IMR-90 (cell line): ENCODE results near the gene WEE1. TPM values are rescaled to one million over a fixed set of nuclear protein-coding genes. Genes with fewer than 3 reads are reported as not detected.

Experiments used
- ATAC-seq: fragments of 200-7000 bp; cut with Tn5 transposase; 2 replicates; pipeline ENCODE4 v1.9.1; 2020; ENCODE audit warnings: low read depth, mild to moderate bottlenecking, moderate library complexity
- BruUV-seq: library from RNA; stranded (reverse); fragments of 400-500 nt; replicated peaks from 2 replicates; lab custom pipeline; 2021; lab: Mats Ljungman, UMichigan
- CTCF ChIA-PET: fragments of 300-600 bp; formaldehyde crosslinking; extraction: SDS; loops from one replicate; lab custom pipeline; 2021; ENCODE audit warnings: antibody characterized with exemption; lab: Yijun Ruan, JAX
- POLR2A ChIA-PET: fragments of 300-600 bp; sonication (Branson Sonifier 250); formaldehyde crosslinking; loops from one replicate; lab custom pipeline; 2022; ENCODE audit warnings: antibody characterized with exemption; ENCODE audit not compliant: unreplicated experiment; lab: Charles Lee
- DNase-seq: peaks from one replicate; pipeline ENCODE4 v3.0.0; 2013
- H2AFZ ChIP-seq: replicated peaks from 2 replicates; pipeline ENCODE3; 2013; ENCODE audit warnings: low read length, mild to moderate bottlenecking; ENCODE audit not compliant: poor library complexity
- H2AK5ac ChIP-seq: 2 replicates; pipeline ENCODE4 v1.6.1; 2013; ENCODE audit warnings: low read depth, low read length, inconsistent platforms
- H2AK9ac ChIP-seq: replicated peaks from 2 replicates; pipeline ENCODE3; 2013; ENCODE audit warnings: mild to moderate bottlenecking, low read depth, low read length, moderate library complexity; ENCODE audit not compliant: poor library complexity
- H2BK120ac ChIP-seq: 2 replicates; pipeline ENCODE4 v1.6.1; 2013; ENCODE audit warnings: low read depth, low read length, inconsistent platforms
- H2BK15ac ChIP-seq: 3 replicates; pipeline ENCODE4 v1.6.1; 2013; ENCODE audit warnings: low read depth, low read length, inconsistent platforms
- H2BK20ac ChIP-seq: 2 replicates; pipeline ENCODE4 v1.6.1; 2013; ENCODE audit warnings: low read depth, mild to moderate bottlenecking, inconsistent platforms, low read length, moderate library complexity
- H2BK5ac ChIP-seq: 2 replicates; pipeline ENCODE4 v1.6.1; 2013; ENCODE audit warnings: mild to moderate bottlenecking, low read depth, low read length, inconsistent platforms; ENCODE audit not compliant: poor library complexity, severe bottlenecking
- H3K14ac ChIP-seq: replicated peaks from 2 replicates; pipeline ENCODE4 v1.6.1; 2013; ENCODE audit warnings: low read depth, low read length, inconsistent platforms
- H3K18ac ChIP-seq: 2 replicates; pipeline ENCODE4 v1.6.1; 2013; ENCODE audit warnings: low read depth, low read length, control low read depth
- H3K23ac ChIP-seq: 2 replicates; pipeline ENCODE4 v1.6.1; 2013; ENCODE audit warnings: low read depth, low read length, inconsistent platforms
- H3K27ac ChIP-seq: 2 replicates; pipeline ENCODE4 v1.5.1; 2013; ENCODE audit warnings: mild to moderate bottlenecking, control low read depth, low read length; ENCODE audit not compliant: insufficient read depth
- H3K27me3 ChIP-seq: 2 replicates; pipeline ENCODE4 v1.6.1; 2013; ENCODE audit warnings: low read length; ENCODE audit not compliant: control insufficient read depth, insufficient read depth
- H3K36me3 ChIP-seq: 2 replicates; pipeline ENCODE4 v1.6.1; 2013; ENCODE audit warnings: low read length, mixed read lengths; ENCODE audit not compliant: control insufficient read depth, insufficient read depth
- H3K4ac ChIP-seq: 2 replicates; pipeline ENCODE4 v1.6.1; 2013; ENCODE audit warnings: low read depth, low read length, inconsistent platforms
- H3K4me1 ChIP-seq: 2 replicates; pipeline ENCODE4 v1.6.1; 2013; ENCODE audit warnings: low read length, mixed read lengths; ENCODE audit not compliant: control insufficient read depth, insufficient read depth
- H3K4me2 ChIP-seq: 2 replicates; pipeline ENCODE4 v1.6.1; 2013; ENCODE audit warnings: low read depth, mild to moderate bottlenecking, control low read depth, low read length, moderate library complexity
- H3K4me3 ChIP-seq: 2 replicates; pipeline ENCODE4 v1.5.1; 2013; ENCODE audit warnings: low read depth, mild to moderate bottlenecking, control low read depth, low read length, moderate library complexity; ENCODE audit not compliant: insufficient read depth
- H3K56ac ChIP-seq: 2 replicates; pipeline ENCODE4 v1.6.1; 2013; ENCODE audit warnings: low read length, inconsistent platforms; ENCODE audit not compliant: insufficient read depth; ENCODE audit errors: extremely low read depth
- H3K79me1 ChIP-seq, 2 experiments: 2 replicates each; pipeline ENCODE4 v1.6.1; 2013; ENCODE audit warnings: low read length in 2 of 2, inconsistent platforms in 1 of 2, low read depth in 1 of 2
- H3K9ac ChIP-seq: 2 replicates; pipeline ENCODE4 v1.6.1; 2013; ENCODE audit warnings: low read depth, low read length, control low read depth
- H3K9me1 ChIP-seq: 2 replicates; pipeline ENCODE4 v1.6.1; 2013; ENCODE audit warnings: low read length, inconsistent platforms; ENCODE audit not compliant: insufficient read depth
- H3K9me3 ChIP-seq: 2 replicates; pipeline ENCODE4 v1.6.1; 2013; ENCODE audit warnings: low read length; ENCODE audit not compliant: control insufficient read depth, insufficient read depth
- H4K20me1 ChIP-seq: 2 replicates; pipeline ENCODE4 v1.6.1; 2013; ENCODE audit warnings: low read length, inconsistent platforms; ENCODE audit not compliant: insufficient read depth
- H4K5ac ChIP-seq: 2 replicates; pipeline ENCODE4 v1.6.1; 2013; ENCODE audit warnings: mild to moderate bottlenecking, low read depth, low read length, control low read depth
- H4K8ac ChIP-seq, 2 experiments: 2 replicates each; pipeline ENCODE4 v1.6.1; 2013; ENCODE audit warnings: low read depth in 2 of 2, low read length in 2 of 2, control low read depth in 1 of 2, inconsistent platforms in 1 of 2
- H4K91ac ChIP-seq: 2 replicates; pipeline ENCODE4 v1.6.1; 2013; ENCODE audit warnings: low read depth, low read length, inconsistent platforms; ENCODE audit not compliant: insufficient read depth
- BHLHE40 ChIP-seq: fragments of 150-350 bp; IDR thresholded peaks from 2 replicates; pipeline ENCODE4 v1.6.1; 2016; ENCODE audit warnings: mild to moderate bottlenecking, low read depth, low read length
- CEBPB ChIP-seq: IDR thresholded peaks from 2 replicates; pipeline ENCODE4 v1.6.1; 2012; ENCODE audit warnings: low read depth, low read length, improper control_type of control experiment
- CHD1 ChIP-seq: IDR thresholded peaks from 2 replicates; pipeline ENCODE4 v1.6.1; 2012; ENCODE audit warnings: low read depth, low read length, improper control_type of control experiment
- CTCF ChIP-seq: conservative IDR thresholded peaks from 2 replicates; pipeline ENCODE4 v1.5.1; 2012; ENCODE audit warnings: mild to moderate bottlenecking, low read depth, low read length, improper control_type of control experiment
- ELK1 ChIP-seq: fragments of 150-350 bp; IDR thresholded peaks from 2 replicates; pipeline ENCODE4 v1.6.1; 2016; ENCODE audit warnings: low read depth, mild to moderate bottlenecking, low read length, moderate library complexity, borderline replicate concordance
- MAZ ChIP-seq: IDR thresholded peaks from 2 replicates; pipeline ENCODE4 v1.6.1; 2012; ENCODE audit warnings: low read depth, mild to moderate bottlenecking, low read length, improper control_type of control experiment, moderate library complexity, borderline replicate concordance
- NFE2L2 ChIP-seq: fragments of 150-350 bp; IDR thresholded peaks from 2 replicates; pipeline ENCODE4 v1.6.1; 2016; ENCODE audit warnings: low read depth, mild to moderate bottlenecking, low read length
- RCOR1 ChIP-seq: IDR thresholded peaks from 2 replicates; pipeline ENCODE4 v1.6.1; 2012; ENCODE audit warnings: mild to moderate bottlenecking, low read length, improper control_type of control experiment; ENCODE audit not compliant: insufficient replicate concordance
- SMC3 ChIP-seq: fragments of 150-350 bp; IDR thresholded peaks from 2 replicates; pipeline ENCODE4 v1.6.1; 2016; ENCODE audit warnings: low read depth, mild to moderate bottlenecking, antibody characterized with exemption, low read length, moderate library complexity
- WGBS, 2 experiments: methylation state at CpG; one replicate each; pipeline versions ENCODE4 v1.1.5 to v1.1.7; 2013; ENCODE audit warnings: missing lambda C conversion rate in 2 of 2; ENCODE audit not compliant: insufficient read length in 1 of 2; ENCODE audit errors: extremely low coverage in 2 of 2; 5-methylcytosine and 5-hydroxymethylcytosine counted together
- dilution Hi-C: fragments of 300-500 bp; cut with HindIII; formaldehyde crosslinking; loops from one replicate; pipeline ENCODE4 v1.14.3; 2018; ENCODE audit warnings: low sequenced_read_pairs; ENCODE audit not compliant: unreplicated experiment
- in situ Hi-C: fragments of 300-500 bp; cut with MboI; formaldehyde crosslinking; loops from 3 replicates; pipeline ENCODE4 v1.14.3; 2019; ENCODE audit warnings: low sequenced_read_pairs, inconsistent platforms, mixed read lengths
- intact Hi-C: fragments of 100-400 bp; cut with micrococcal nuclease; formaldehyde crosslinking; loops from 2 replicates; pipeline ENCODE4 v1.10.0; 2022
- polyA plus RNA-seq, 3 experiments: library from polyadenylated mRNA; depleted of rRNA; stranded (reverse); fragments of >200 nt; gene quantifications; 2 replicates each; pipeline ENCODE4 v1.2.3, GENCODE V29; 2012; ENCODE audit warnings: low replicate concordance in 1 of 3
- total RNA-seq: library from RNA; depleted of rRNA; stranded (reverse); fragments of >200 nt; gene quantifications from 2 replicates; pipeline ENCODE4 v1.2.3, GENCODE V29; 2012

WEE1 gene
- total and polyA plus RNA-seq, 2 of the 4 experiments (the other 2 are of a cell fraction), result 26.5 to 29.2 TPM

DNA sequence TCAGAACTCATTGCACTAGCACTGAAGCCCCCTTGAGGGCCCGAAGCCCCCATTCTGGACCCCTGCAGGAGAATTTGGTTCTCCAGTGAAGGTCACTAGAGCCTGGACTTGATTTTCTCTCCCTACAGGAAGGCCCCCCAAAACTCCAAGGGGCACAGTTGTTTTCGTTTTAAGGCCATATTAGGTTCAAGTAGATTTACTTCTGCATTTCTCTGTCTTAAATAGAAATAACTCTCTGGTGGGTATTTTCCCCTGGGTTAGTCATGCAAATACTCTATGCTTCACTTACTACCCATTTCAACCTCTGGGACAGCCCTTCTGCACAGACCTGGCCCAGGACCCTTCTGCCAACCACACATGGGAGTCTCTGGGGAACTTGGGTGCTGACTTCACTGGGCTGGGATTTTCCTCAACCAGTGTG lies 41.6 kb downstream of the WEE1 start:
- in situ Hi-C loops (loop anchor here (5.0 to 25.0 kb wide), 3 partner anchors 47 to 697 kb away; partner anchors contain the start of genes ADM and SWAP70), dilution Hi-C loops (no loop called here), intact Hi-C loops (loop anchor here (2.0 to 5.0 kb wide), 2 partner anchors 47 to 708 kb away; partner anchors contain the start of gene SWAP70)
- Histone ChIP-seq H2BK15ac (peak overlapping the region; percentile 77), H4K5ac (peak overlapping the region; percentile 23; the same call in 1 of the 2 replicates), H2BK5ac (peak overlapping the region; percentile 95), H2BK20ac (peak overlapping the region; percentile 81), H3K9ac (peak overlapping the region; percentile 75; the same call in 1 of the 2 replicates), H3K4ac (peak overlapping the region; percentile 93), H3K9me1 (peaks cover 33% of the 10 kb centered on the region), H3K27me3 (no peaks in the 10 kb centered on the region), H3K79me1 (peaks cover 0 to 29% of the 10 kb centered on the region in 2 experiments), H3K9me3 (no peaks in the 10 kb centered on the region), H4K20me1 (no peaks in the 10 kb centered on the region), H3K4me2 (no peak overlapping the region), H2AFZ (no peak overlapping the region), H2BK120ac (peak overlapping the region; percentile 93), H2AK9ac (peak overlapping the region; percentile 71), H4K8ac (peak overlapping the region; percentile 88 to 90; a peak in 3 of 4 replicates), H2AK5ac (peak overlapping the region; percentile 75; the same call in 1 of the 2 replicates), H3K27ac (no peak overlapping the region), H3K23ac (peak overlapping the region; percentile 94; the same call in 1 of the 2 replicates), H3K56ac (peak overlapping the region; percentile 91; the same call in 1 of the 2 replicates), H3K4me3 (no peak overlapping the region), H3K18ac (peak overlapping the region; percentile 2; the same call in 1 of the 2 replicates), H3K36me3 (no peaks in the 10 kb centered on the region), H3K4me1 (peaks cover 17% of the 10 kb centered on the region), H4K91ac (peak overlapping the region; percentile 73), H3K14ac (peak overlapping the region; percentile 91)
- CTCF ChIA-PET, result no interaction called here
- POLR2A ChIA-PET, result no interaction called here
- ATAC-seq (no peak), DNase-seq (peak; percentile 13)
- no CpG with 5 or more reads among the region's 2 CpGs for WGBS, 2 experiments
- TF ChIP-seq NFE2L2 (no peak), BHLHE40 (no peak), CTCF (no peak), RCOR1 (no peak), SMC3 (no peak), ELK1 (no peak), CHD1 (no peak), MAZ (no peak), CEBPB (no peak)
- BruUV-seq, result no TSS peak
